T-helper 9 cell (primary cell): ENCODE data around the gene TPBGL.

Experiments
- DNase-seq: peaks from one replicate; pipeline ENCODE4 v3.0.0-alpha.2; 2020

TPBGL gene

GRCh38 chr11:75246671-75247350, 6.2 kb downstream of the TPBGL start:
- no peak for DNase-seq

DNA sequence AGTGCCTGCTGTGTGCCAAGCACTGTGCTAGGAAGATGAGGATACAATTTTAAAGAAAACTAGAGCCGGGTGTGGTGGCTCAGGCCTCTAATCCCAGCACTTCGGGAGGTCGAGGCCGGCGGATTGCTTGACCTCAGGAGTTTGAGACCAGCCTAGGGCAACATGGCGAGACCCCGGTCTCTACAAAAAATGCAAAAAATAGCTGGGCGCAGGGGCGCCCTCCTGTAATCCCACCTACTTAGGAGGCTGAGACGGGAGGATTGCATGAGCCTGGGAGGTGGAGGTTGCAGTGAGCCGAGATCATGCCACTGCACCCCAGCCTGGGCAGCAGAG, 8.3 kb downstream of the TPBGL start:
- no peak for DNase-seq

DNA sequence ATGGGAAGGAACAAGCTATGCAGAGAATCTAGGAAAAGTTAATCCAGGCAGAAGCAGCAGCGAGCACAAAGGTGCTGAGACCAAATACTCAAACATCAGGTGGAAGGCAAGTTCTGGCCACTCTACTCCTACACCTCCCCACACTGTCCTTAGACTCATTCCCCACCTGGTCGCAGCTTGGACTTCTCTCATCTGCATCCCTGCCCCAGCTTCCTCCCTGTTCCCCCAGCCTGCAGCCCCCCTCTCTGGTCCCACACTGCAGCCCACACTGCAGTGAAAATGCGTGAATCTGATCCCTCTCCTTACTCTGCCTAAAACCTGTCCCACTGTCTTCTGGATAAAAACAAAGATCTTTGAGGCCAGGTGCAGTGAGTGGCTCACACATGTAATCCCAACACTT, 9.1 kb downstream of the TPBGL start:
- DNase-seq, result no peak

DNA sequence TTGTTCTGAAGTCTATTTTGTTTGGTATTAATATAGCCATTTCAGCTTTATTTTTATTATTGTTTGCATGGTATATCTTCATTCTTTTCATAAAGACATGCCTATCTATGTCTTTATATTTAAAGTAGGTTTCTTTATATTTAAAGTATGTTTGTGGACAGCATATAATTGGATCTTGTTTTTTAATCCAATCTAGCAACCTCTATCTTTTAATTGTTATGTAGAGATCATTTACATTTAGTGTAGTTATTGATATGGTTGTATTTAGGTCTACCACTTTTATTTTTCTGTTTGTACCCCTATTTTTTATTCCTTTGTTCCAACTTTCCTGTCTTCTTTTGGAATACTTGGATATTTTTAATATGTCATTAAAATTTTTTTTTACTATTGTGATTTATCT, 13.8 kb downstream of the TPBGL start:
- no peak for DNase-seq

DNA sequence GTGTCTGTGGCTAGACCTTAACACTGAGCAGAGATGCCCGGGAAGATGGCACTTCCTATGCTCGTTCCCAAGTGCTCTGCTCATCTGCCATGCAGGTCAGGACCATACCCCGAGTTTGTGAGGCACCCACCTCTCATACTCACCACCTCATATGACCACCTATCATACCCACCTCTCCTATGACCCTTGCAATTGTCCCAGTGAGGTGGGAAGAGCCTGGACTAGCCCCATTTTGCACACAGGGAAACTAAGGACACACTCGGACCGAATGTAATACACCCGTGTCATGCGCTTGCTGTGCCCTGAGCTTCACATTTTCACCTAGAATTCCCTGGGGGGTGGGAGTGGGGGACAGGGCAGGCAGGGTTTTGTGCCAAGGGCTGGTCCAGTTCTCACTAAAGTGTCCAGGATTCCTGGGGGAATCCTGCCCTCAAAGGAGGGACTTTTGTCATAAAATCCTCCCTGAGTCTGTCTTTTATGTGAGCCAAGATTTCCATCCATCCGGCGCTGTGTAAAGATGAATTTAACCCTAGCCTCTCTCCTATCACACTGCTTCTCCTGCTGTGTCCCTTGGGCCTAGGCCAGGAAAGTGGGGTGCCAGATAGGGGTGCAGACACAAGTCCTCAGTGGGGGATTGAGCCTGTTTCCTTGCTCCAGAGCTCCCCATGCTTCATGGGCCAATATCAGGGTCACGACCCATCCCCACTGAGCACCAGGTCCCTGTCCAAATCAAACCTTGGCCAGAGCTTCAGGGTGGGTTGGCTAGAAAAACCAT, 20.0 kb downstream of the TPBGL start:
- no peak for DNase-seq

DNA sequence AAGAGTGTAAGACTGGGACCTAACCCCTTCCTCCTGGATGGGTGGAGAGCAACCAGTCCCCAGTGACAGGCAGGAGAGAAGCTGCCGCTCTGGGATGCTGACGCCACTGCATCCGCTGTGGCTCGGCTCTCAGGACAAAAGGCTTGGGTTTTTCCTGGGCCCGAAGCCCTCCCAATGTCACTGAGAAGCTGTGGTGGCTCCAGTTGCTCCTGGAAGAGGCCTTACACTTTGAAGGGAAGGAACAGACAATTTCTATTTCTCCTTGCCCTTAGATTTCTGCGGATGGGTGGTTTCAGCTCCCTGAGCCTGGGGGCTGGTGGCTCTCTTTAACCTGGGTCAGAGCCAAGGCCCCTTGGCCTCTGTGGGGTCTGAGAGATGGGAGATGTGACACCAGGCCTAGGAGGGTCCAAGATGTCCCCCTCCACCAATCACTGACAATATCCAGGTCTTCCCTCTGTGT, 21.4 kb downstream of the TPBGL start:
- no peak for DNase-seq

DNA sequence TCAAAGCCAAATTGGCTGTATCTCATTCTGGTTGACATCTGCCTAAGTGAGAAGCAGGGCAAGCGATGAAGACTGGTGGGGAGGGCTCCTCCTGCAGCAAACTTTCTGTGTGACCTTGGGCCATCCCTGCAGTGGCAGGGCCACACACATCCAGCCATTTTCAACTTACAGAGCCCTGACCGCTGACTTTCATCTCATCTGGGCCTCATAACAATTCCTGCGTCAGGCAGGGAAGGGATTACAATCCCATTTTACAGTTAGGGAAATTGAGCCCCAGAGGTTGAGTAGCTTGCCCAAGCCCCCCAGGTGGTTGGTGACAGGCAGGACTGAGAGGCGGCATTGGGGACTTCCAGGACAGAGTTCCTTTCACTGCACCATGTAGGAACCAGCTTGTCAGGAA, 21.9 kb downstream of the TPBGL start:
- DNase-seq, result no peak

DNA sequence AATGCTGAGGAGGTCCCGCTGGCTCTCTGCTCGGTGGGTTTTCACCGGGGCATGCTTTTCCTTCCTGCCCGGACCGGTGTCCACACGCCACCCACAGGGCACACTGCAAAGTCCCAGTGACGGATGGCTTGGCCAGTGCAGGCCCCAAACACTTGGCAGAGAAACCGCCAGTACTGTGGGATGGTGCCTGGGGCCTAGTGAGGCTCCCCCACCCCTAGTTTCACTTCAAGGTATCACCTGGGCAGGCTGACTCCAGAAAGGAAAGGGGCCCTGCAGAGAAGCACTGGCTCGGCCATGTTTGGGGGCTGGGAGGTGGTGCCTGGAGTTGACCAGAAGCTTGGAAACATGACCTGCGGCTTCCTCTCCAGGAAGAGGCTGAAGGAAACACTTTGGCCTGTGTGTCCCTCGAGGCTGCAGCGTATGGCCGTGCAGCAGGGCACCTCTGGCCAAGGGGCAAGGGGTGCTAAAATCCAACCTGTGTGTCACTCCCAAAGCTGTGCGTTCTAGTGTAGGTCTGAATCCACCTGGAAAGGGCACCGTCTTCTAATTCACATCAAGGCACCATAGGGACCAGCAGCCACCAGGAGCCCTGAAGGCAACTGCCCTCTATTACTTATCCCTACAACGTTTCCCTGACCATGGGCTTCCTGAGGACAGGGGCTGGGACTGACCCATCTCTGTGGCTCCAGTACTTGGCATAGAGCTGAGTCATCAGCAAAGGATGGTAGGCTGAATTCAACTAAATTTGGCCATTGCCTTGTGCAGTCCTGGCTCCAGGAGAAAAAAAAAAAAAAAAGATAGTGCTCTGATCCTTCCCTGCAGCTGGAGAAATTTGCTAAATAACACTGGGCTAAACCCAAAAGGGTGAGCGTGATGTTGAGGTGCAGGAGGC, 22.6 kb downstream of the TPBGL start:
- no peak for DNase-seq

DNA sequence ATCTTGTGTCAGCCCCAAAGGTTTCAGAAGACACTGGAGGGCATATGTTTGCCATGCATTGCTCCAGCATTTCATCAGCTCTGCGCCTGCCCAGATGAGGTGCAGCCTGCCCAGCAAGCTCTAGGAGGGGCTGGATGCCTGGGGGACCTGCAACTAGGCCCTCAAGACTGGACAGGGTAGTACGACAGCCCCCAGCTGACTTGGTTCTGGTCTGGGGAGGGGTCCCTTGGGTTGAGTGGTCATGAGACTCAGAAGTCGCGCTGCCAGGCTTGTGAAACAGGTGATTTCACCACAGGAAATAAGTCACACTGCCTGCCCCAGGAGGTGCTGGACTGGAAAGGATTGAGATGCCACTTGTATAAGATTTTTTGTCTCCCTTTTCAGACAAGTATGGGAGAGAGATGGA, 23.4 kb downstream of the TPBGL start:
- DNase-seq, result no peak

GRCh38 chr11:75264356-75264755, 23.8 kb downstream of the TPBGL start:
- no peak for DNase-seq

GRCh38 chr11:75264971-75265370, 24.4 kb downstream of the TPBGL start:
- no peak for DNase-seq

GRCh38 chr11:75265851-75266531, 25.4 kb downstream of the TPBGL start:
- no peak for DNase-seq

- DNase-seq, result no peak
These were observed 26.8 kb downstream of the TPBGL start for GRCh38 chr11:75267171-75267970.

DNA sequence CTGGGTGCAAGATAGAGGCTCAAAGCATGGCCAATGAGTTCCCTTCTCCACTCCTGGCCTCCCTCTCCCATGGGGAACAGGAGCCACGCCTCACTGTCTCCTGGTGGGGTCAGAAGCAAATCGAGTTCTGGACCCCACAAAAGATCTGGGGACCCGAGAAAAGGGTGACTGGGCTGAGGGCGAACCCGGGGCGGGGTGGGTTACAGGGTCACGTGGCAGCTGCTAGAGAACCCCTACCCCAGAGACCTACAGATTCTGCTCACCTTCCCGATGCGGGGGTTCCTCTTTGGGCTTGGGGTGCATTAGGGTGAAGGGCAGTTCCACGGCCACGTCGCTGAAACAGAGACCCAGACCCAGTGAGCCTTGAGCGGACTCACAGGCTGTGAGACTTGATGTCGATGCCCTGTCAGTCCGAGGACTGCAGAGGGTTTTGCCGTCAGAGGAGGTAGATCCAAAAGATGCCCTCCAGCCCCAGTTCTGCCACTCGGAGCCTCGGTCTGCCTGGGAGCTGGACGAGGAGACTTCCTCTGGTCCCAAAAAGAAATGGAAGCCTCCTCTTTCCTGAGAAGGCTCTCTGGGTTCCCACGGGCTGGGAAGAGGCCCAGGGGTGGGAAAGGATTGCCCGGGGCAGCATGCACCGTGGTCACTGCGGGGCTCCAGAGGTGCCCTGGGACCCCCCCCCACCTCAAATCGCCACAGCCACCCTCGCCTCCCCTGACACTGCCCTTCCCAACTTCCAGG, 28.2 kb downstream of the TPBGL start:
- no peak for DNase-seq

GRCh38 chr11:75269367-75269660, 28.7 kb downstream of the TPBGL start:
- DNase-seq, result no peak

DNA sequence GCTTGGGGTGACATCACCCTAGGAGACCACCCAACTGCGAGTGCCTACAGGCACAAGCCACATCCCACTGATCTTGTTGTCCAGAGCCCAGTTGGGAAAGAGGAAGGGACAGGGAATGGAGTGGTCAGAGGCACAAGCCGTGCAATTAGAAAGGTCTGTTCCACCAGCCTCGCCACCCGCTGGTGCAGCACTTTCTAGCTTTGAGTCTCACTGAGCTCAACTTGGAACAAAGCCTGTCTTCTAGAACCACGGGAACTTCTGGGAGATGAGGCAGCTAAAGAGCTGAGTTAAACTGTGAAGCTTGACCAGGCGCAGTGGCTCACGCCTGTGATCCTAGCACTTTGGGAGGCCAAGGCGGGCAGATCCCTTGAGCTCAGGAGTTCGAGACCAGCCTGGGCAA, 29.3 kb downstream of the TPBGL start:
- DNase-seq, result no peak

DNA sequence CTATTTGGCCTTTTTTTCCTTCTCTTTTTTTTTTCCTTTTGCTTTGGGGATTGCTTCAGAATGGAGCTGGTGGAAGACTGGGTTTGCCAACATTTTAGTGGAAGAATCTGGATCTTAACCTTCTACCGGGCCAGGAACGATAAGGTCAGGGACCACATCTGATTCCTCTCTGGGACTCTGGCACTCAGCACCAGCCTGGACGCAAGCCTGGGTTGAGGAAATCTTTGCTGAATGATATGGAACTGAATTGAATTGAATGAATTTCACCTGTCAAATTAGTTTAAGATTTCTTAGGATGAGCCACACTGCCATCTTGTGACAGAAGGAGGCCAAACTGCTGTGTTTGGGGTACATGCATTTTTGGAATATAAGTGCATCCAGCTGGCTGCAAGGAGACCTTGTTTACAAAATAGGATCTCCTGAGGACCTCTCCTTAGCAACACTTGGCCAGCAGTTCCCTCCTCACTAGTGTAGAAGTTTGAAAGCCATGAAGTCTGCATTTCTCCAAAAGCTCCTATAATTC, 30.4 kb downstream of the TPBGL start:
- no peak for DNase-seq

GRCh38 chr11:75271730-75272129, 31.2 kb downstream of the TPBGL start:
- DNase-seq, result no peak

DNA sequence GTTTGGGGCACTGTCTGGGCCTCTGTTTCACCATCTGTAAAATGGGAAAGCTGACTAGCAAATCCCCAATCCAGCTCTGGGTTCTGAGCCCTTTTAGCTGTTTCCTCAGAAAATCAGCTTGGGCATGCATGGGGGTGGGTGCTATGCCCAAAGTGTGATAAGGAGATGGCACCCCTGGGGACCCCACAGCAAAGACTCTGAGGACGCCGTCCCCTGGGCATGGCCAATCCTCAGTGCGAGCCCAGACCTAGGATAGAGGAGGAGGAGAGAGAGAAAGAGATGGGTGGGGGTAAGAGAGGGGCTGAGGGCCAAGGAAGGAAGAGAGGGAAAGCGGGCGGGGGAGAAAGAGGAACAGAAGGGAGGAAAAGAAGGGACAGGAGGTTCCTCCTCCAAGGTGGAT, 31.8 kb downstream of the TPBGL start:
- DNase-seq, result no peak

GRCh38 chr11:75272821-75273301, 32.3 kb downstream of the TPBGL start:
- no peak for DNase-seq
